Measurements from ENCODE around the gene TNS1.

DNA sequence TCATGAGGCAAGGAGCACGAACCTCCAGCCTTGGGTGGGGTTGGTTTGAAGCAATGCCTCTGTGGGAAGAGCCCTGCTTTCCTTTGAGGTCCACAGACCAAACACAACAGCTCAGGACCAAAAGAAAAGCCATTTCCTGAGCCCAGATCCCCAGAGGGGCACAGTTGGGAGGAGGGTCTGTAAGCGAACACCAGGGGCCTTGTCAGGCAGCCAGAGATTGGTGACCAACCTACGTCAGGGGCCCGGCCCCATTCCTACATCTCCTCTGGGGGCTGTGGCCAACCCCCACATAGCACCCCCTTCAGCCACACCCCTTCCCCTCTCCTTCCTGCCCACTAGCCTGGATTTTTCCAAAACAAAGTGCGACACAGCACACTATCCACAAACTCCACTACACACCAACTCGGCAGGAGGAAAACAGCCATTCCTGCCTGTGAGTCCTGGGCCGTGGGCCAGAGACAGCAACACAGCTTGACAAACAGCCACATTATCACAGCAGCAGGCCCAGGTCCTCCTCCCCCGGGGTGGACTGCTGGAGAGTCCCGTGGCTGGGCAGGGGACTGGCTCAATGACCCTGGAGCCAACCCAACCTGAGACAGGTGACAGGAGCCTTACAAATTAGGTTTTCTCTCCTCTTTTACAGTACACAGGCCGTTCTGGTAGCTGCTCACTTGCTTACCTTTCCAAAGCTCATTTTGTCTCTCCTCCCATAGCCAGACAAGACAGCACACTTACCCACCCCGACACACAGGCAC is 98.8 kb downstream of the TNS1 start:
- TF ChIP-seq, protein P1, sequence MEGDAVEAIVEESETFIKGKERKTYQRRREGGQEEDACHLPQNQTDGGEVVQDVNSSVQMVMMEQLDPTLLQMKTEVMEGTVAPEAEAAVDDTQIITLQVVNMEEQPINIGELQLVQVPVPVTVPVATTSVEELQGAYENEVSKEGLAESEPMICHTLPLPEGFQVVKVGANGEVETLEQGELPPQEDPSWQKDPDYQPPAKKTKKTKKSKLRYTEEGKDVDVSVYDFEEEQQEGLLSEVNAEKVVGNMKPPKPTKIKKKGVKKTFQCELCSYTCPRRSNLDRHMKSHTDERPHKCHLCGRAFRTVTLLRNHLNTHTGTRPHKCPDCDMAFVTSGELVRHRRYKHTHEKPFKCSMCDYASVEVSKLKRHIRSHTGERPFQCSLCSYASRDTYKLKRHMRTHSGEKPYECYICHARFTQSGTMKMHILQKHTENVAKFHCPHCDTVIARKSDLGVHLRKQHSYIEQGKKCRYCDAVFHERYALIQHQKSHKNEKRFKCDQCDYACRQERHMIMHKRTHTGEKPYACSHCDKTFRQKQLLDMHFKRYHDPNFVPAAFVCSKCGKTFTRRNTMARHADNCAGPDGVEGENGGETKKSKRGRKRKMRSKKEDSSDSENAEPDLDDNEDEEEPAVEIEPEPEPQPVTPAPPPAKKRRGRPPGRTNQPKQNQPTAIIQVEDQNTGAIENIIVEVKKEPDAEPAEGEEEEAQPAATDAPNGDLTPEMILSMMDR (IDR thresholded peaks at IDR 0.05), result no peak
- no peak for TF ChIP-seq EZH2 (IDR thresholded peaks at IDR 0.05; ENCODE audit: borderline replicate concordance, insufficient read depth, low read depth, low read length, poor library complexity, severe bottlenecking)

Measured in B cell (primary cell).